Measurements from ENCODE around the gene CRYBG3. TPM values are rescaled to one million over a fixed set of nuclear protein-coding genes. Genes with fewer than 3 reads are reported as not detected.

Gene CRYBG3
- polyA plus RNA-seq, 1 donor (not counting 4 experiments of a cell fraction or from before 2014, with no cell fraction given) = 6.9 TPM

DNA sequence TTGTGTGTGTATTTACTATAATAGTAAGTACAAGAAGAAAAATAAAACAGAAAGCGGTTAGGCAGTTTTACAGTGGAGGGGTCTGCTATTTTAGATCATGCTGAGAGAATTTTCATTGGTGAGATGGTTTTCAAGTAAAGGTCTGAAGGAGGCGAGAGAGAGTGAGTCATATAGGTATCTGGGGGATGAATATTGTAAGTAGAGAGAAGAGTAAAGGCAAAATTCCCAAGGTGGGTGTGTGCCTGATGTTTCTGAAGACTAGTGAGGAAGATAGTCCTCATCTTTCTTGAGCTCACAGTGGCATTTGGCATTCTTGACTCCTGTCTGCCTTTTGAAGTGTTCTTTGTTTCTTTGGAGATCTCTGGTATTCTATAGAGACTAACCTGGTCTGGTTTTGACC, 38.6 kb downstream of the CRYBG3 start:
- H3K9me3 ChIP-seq (ENCODE audit: control insufficient read depth, low read depth, low read length) = no peaks in the 10 kb centered on the region
- no peak for FAIRE-seq
- H3K9ac ChIP-seq (ENCODE audit: control insufficient read depth, extremely low read depth, insufficient read depth, low read length) = no peak overlapping the region
- no peak overlapping the region for H3K27ac ChIP-seq (ENCODE audit: control insufficient read depth, insufficient read depth, low read length)
- TF ChIP-seq, protein P1, sequence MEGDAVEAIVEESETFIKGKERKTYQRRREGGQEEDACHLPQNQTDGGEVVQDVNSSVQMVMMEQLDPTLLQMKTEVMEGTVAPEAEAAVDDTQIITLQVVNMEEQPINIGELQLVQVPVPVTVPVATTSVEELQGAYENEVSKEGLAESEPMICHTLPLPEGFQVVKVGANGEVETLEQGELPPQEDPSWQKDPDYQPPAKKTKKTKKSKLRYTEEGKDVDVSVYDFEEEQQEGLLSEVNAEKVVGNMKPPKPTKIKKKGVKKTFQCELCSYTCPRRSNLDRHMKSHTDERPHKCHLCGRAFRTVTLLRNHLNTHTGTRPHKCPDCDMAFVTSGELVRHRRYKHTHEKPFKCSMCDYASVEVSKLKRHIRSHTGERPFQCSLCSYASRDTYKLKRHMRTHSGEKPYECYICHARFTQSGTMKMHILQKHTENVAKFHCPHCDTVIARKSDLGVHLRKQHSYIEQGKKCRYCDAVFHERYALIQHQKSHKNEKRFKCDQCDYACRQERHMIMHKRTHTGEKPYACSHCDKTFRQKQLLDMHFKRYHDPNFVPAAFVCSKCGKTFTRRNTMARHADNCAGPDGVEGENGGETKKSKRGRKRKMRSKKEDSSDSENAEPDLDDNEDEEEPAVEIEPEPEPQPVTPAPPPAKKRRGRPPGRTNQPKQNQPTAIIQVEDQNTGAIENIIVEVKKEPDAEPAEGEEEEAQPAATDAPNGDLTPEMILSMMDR (optimal IDR thresholded peaks at IDR 0.05 in 1 of 3, IDR thresholded peaks at IDR 0.05 in 1 of 3, conservative IDR thresholded peaks at IDR 0.05 in 1 of 3; ENCODE audit: extremely low read depth in 1 of 3, insufficient read depth in 2 of 3, low read length in 3 of 3) = no peak
- no peak for TF ChIP-seq EZH2 (IDR thresholded peaks at IDR 0.05; ENCODE audit: low read length)
- no peak overlapping the region for H2AFZ ChIP-seq (ENCODE audit: control insufficient read depth, low read length)
- H4K20me1 ChIP-seq (ENCODE audit: control insufficient read depth, extremely low read depth, insufficient read depth, low read length) = no peaks in the 10 kb centered on the region
- peaks cover 12% of the 10 kb centered on the region for H3K4me1 ChIP-seq (ENCODE audit: control insufficient read depth, extremely low read depth, insufficient read depth, low read length)
- H3K4me3 ChIP-seq (ENCODE audit: control insufficient read depth in 2 of 3, extremely low read depth in 1 of 3, insufficient read depth in 2 of 3, low read depth in 1 of 3, low read length in 3 of 3) = no peak overlapping the region
- no peaks in the 10 kb centered on the region for H3K27me3 ChIP-seq (ENCODE audit: control insufficient read depth, extremely low read depth, insufficient read depth, low read length)
- no peaks in the 10 kb centered on the region for H3K36me3 ChIP-seq (ENCODE audit: control insufficient read depth in 2 of 2, extremely low read depth in 1 of 2, insufficient read depth in 2 of 2, low read length in 2 of 2)
- H3K9me1 ChIP-seq (ENCODE audit: control insufficient read depth, extremely low read depth, insufficient read depth, low read length) = no peaks in the 10 kb centered on the region
- H3K4me2 ChIP-seq (ENCODE audit: control insufficient read depth, extremely low read depth, insufficient read depth, low read depth, low read length) = no peak overlapping the region
- no peak for DNase-seq (ENCODE audit: low read depth, low spot score)
- H3K79me2 ChIP-seq (ENCODE audit: control insufficient read depth, insufficient read depth, low read length) = peaks cover 6% of the 10 kb centered on the region
- dilution Hi-C loops (cut with MboI; ENCODE audit: extremely low pct_ligation_motif_present, low sequenced_read_pairs) = no loop called here

DNA sequence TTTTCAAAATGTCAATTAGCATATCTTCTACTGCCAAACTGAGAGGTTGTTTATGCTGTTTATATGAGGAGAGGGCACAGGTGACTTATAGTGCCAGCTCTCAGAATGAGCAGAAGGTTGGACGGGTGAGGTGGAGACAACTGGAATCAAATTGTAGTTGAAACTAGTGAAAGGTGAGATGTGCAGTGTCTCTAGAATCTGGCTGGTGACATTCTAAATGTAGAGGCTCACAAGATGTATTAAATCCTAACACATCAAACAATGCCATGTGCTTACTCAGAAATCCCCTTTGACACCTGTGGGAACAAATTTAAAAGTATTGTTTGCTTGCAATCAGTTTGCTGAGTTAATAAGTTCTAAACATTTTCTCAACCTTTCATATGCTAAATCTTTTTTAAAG, 40.8 kb downstream of the CRYBG3 start:
- Histone ChIP-seq H3K9me3 (ENCODE audit: control insufficient read depth, low read depth, low read length) (no peaks in the 10 kb centered on the region), H3K4me2 (ENCODE audit: control insufficient read depth, extremely low read depth, insufficient read depth, low read depth, low read length) (no peak overlapping the region), H3K27me3 (ENCODE audit: control insufficient read depth, extremely low read depth, insufficient read depth, low read length) (no peaks in the 10 kb centered on the region), H2AFZ (ENCODE audit: control insufficient read depth, low read length) (no peak overlapping the region), H4K20me1 (ENCODE audit: control insufficient read depth, extremely low read depth, insufficient read depth, low read length) (no peaks in the 10 kb centered on the region), H3K9me1 (ENCODE audit: control insufficient read depth, extremely low read depth, insufficient read depth, low read length) (no peaks in the 10 kb centered on the region), H3K4me3 (ENCODE audit: control insufficient read depth in 2 of 3, extremely low read depth in 1 of 3, insufficient read depth in 2 of 3, low read depth in 1 of 3, low read length in 3 of 3) (no peak overlapping the region), H3K9ac (ENCODE audit: control insufficient read depth, extremely low read depth, insufficient read depth, low read length) (no peak overlapping the region), H3K27ac (ENCODE audit: control insufficient read depth, insufficient read depth, low read length) (no peak overlapping the region), H3K4me1 (ENCODE audit: control insufficient read depth, extremely low read depth, insufficient read depth, low read length) (peaks cover 12% of the 10 kb centered on the region), H3K36me3 (ENCODE audit: control insufficient read depth in 2 of 2, extremely low read depth in 1 of 2, insufficient read depth in 2 of 2, low read length in 2 of 2) (no peaks in the 10 kb centered on the region), H3K79me2 (ENCODE audit: control insufficient read depth, insufficient read depth, low read length) (peaks cover 3% of the 10 kb centered on the region)
- dilution Hi-C loops (cut with MboI; ENCODE audit: extremely low pct_ligation_motif_present, low sequenced_read_pairs) = no loop called here
- FAIRE-seq (no peak), DNase-seq (ENCODE audit: low read depth, low spot score) (no peak)
- TF ChIP-seq, protein P1 (optimal IDR thresholded peaks at IDR 0.05 in 1 of 3, IDR thresholded peaks at IDR 0.05 in 1 of 3, conservative IDR thresholded peaks at IDR 0.05 in 1 of 3; ENCODE audit: extremely low read depth in 1 of 3, insufficient read depth in 2 of 3, low read length in 3 of 3) = no peak
- no peak for TF ChIP-seq EZH2 (IDR thresholded peaks at IDR 0.05; ENCODE audit: low read length)
